Inferior parietal cortex (tissue), 1 donor: ENCODE data around the gene NECAB3.

Experiments
- DNase-seq: peaks from one replicate; pipeline ENCODE4 v3.0.0-alpha.2; 2016; ENCODE audit errors: extremely low spot score

NECAB3 gene

GRCh38 chr20:33664085-33664761 lies 10.0 kb downstream of the NECAB3 start:
- DNase-seq, result no peak

GRCh38 chr20:33663161-33664084 lies 10.8 kb downstream of the NECAB3 start:
- peak; percentile 74 for DNase-seq

- DNase-seq, result no peak
These were observed 12.1 kb downstream of the NECAB3 start, which contains the start of gene C20orf144 for GRCh38 chr20:33662172-33662571. Gene C20orf144 (plus strand): TSS chr20:33662327. CDS start chr20:33662346, 19 bp downstream.

GRCh38 chr20:33660685-33661058 lies 13.6 kb downstream of the NECAB3 start:
- DNase-seq, result no peak

GRCh38 chr20:33660035-33660684 lies 14.1 kb downstream of the NECAB3 start:
- no peak for DNase-seq

GRCh38 chr20:33659341-33660034 lies 14.7 kb downstream of the NECAB3 start:
- DNase-seq, result no peak

- DNase-seq, result no peak
These were observed 15.3 kb downstream of the NECAB3 start for GRCh38 chr20:33658929-33659328.

- DNase-seq, result no peak
These were observed 15.7 kb downstream of the NECAB3 start for GRCh38 chr20:33658510-33658909.

GRCh38 chr20:33657704-33658095 lies 16.5 kb downstream of the NECAB3 start:
- no peak for DNase-seq

GRCh38 chr20:33656783-33657703 lies 17.2 kb downstream of the NECAB3 start:
- DNase-seq, result no peak

GRCh38 chr20:33656010-33656782 lies 18.0 kb downstream of the NECAB3 start:
- DNase-seq, result no peak

GRCh38 chr20:33655164-33655563 lies 19.1 kb downstream of the NECAB3 start:
- no peak for DNase-seq

GRCh38 chr20:33654680-33655161 lies 19.5 kb downstream of the NECAB3 start:
- DNase-seq, result no peak

- DNase-seq, result no peak
These were observed 20.2 kb downstream of the NECAB3 start for GRCh38 chr20:33653900-33654596.

- DNase-seq, result peak; percentile 72
These were observed 20.9 kb downstream of the NECAB3 start for GRCh38 chr20:33653218-33653899.

GRCh38 chr20:33651562-33652048 lies 22.6 kb downstream of the NECAB3 start:
- DNase-seq, result no peak

- no peak for DNase-seq
These were observed 23.3 kb downstream of the NECAB3 start for GRCh38 chr20:33650753-33651561.
